ENCODE data around the gene P2RY2.

DNA sequence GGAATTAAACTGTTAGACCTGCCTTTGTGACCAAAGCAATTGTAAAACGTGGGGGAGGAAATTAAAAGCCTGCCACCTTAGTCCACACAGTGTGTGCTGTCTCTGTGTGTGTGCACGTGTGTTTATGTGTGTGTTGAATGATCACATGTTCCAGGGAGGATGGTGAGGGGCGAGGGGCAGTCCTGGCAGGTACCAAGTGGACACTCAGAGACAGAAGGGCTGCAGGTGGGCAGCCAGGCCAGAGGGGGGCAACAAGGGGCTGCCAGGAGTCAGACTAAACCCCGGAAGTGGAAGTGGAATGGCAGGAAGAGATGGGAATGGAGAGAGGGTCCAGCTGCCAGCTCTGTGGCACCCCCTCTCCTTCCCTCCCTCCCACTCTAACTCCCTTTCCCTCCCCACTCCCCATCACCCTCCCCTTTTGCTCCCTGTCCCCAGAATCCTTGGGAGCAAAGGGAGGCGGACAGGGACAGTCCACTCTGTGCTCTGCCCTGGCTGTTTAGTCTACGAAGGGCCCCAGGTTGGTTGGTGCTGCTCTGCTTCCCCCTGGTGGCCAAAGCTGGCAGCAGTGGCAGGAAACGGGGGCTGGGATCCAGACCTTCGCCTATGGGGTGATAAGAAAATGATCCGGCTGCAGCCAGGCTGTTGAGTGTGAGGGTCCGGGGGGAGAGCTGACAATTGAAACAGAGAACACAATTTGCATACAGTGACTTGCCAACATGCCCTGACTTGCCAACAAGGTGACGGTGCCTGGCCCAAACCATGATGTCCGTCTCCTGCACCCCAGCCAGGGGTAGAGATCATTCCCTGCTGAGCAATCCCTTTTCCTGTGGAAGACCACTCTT lies 24.4 kb downstream of the P2RY2 start:
- TF ChIP-seq RFX5 (IDR thresholded peaks at IDR 0.05; ENCODE audit: low read length) (no peak), SIN3A (IDR thresholded peaks at IDR 0.05; ENCODE audit: borderline replicate concordance, low read depth, low read length) (no peak), GATA2 (CRISPR knock-in tag; IDR thresholded peaks at IDR 0.05) (no peak)
- TF ChIP-seq, protein P1, sequence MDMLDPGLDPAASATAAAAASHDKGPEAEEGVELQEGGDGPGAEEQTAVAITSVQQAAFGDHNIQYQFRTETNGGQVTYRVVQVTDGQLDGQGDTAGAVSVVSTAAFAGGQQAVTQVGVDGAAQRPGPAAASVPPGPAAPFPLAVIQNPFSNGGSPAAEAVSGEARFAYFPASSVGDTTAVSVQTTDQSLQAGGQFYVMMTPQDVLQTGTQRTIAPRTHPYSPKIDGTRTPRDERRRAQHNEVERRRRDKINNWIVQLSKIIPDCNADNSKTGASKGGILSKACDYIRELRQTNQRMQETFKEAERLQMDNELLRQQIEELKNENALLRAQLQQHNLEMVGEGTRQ (IDR thresholded peaks at IDR 0.05; ENCODE audit: borderline replicate concordance, low read depth, low read length), result no peak
